GM21447 (cell line): Measurements from ENCODE around the gene TMEM151A.
"Not testable (repeated sequence)": the region's sequence is repeated elsewhere in the genome, so short reads cannot be mapped to it uniquely, and the experiment has no call there.

Experiments
- ATAC-seq: cut with Tn5 transposase; IDR thresholded peaks from one replicate; pipeline ENCODE4 v1.9.1; 2021; ENCODE audit not compliant: unreplicated experiment

Gene TMEM151A

GRCh38 chr11:66320289-66320688 lies 28.6 kb downstream of the TMEM151A start:
- not testable (repeated sequence) for ATAC-seq

GRCh38 chr11:66320748-66321147 lies 29.1 kb downstream of the TMEM151A start:
- not testable (repeated sequence) for ATAC-seq

- ATAC-seq: no peak
Observed at GRCh38 chr11:66321606-66322005, 29.9 kb downstream of the TMEM151A start.

GRCh38 chr11:66322732-66323427 lies 31.2 kb downstream of the TMEM151A start:
- no peak for ATAC-seq

- ATAC-seq: no peak
Observed at GRCh38 chr11:66323684-66324083, 32.0 kb downstream of the TMEM151A start.

- ATAC-seq: no peak
Observed at GRCh38 chr11:66324664-66325063, 33.0 kb downstream of the TMEM151A start.

GRCh38 chr11:66325263-66325671 lies 33.6 kb downstream of the TMEM151A start:
- no peak for ATAC-seq

GRCh38 chr11:66326261-66327111 lies 34.8 kb downstream of the TMEM151A start:
- ATAC-seq: no peak

- ATAC-seq: no peak
Observed at GRCh38 chr11:66327171-66328030, 35.7 kb downstream of the TMEM151A start.

- no peak for ATAC-seq
Observed at GRCh38 chr11:66328031-66328301, 36.3 kb downstream of the TMEM151A start.

GRCh38 chr11:66328302-66329144 lies 36.8 kb downstream of the TMEM151A start:
- peak; percentile 74 for ATAC-seq

- no peak for ATAC-seq
Observed at GRCh38 chr11:66329165-66329673, 37.5 kb downstream of the TMEM151A start.

GRCh38 chr11:66330931-66331330 lies 39.2 kb downstream of the TMEM151A start:
- no peak for ATAC-seq

GRCh38 chr11:66331542-66332370 lies 40.1 kb downstream of the TMEM151A start:
- ATAC-seq: no peak

GRCh38 chr11:66332371-66333219 lies 40.9 kb downstream of the TMEM151A start:
- no peak for ATAC-seq

- no peak for ATAC-seq
Observed at GRCh38 chr11:66333220-66333877, 41.7 kb downstream of the TMEM151A start.

- no peak for ATAC-seq
Observed at GRCh38 chr11:66333896-66334604, 42.4 kb downstream of the TMEM151A start.
